ENCODE results near the gene NOL3. TPM values are rescaled to one million over a fixed set of nuclear protein-coding genes. Genes with fewer than 3 reads are reported as not detected.

NOL3 gene
- total and polyA plus RNA-seq, 3 donors from 2014 or later = 11.8 to 34.9 (median 16.2) TPM

DNA sequence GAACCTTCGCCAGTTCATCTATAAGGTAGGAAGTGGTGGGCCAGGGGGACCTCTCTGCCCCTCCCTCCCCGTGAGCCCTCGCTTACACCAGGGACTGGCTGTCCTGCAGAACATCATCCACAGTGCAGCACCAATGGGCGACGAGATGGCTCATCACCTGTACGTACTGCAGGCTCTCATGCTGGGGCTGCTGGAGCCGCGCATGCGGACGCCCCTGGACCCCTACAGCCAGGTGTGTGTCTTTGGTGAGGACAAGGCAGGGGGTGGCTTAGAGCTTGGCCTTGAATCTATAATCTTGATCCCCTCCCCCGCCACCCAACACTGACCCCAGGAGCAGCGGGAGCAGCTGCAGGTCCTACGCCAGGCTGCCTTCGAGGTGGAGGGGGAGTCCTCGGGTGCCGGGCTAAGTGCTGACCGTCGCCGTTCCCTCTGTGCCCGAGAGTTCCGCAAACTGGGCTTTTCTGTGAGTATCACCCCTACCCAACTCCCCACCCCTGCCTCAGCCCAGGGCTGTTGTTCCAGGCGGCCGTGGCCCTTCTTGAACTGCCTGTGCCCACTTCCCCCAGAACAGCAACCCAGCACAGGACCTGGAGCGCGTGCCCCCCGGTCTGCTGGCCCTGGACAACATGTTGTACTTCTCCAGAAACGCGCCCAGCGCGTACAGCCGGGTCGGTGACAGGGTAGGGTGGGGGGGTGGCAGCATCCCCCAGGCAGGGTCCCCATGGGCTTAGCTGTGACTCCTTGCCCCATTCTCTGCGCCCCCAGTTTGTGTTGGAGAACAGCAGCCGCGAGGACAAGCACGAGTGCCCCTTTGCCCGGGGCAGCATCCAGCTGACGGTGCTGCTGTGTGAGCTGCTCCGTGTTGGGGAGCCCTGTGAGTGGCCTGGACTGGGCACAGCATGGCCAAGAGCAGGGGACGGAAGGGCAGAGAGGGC, 31.3 kb downstream of the NOL3 start:
- DNase-seq = no peak

DNA sequence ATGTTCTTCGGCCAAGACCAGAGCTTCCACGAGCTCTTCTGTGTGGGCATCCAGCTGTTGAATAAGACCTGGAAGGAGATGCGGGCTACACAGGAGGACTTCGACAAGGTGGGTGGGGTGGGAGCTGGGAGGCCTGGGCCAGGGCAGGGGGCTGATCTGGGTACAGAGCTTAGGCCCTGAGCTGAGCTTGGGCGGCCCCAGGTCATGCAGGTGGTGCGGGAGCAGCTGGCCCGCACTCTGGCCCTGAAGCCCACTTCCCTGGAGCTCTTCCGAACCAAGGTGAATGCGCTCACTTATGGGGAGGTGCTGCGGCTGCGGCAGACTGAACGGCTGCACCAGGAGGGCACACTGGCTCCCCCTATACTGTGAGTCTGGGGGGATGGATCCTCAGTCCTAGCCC, 32.1 kb downstream of the NOL3 start:
- intact Hi-C loops (cut with DNase I; ENCODE audit: low total_unique reads) = no loop called here
- Histone ChIP-seq H3K27ac (no peak overlapping the region), H3K9me3 (no peaks in the 10 kb centered on the region), H3K4me1 (peaks cover 23% of the 10 kb centered on the region), H3K4me3 (no peak overlapping the region), H3K27me3 (no peaks in the 10 kb centered on the region), H3K36me3 (ENCODE audit: low read depth, missing control alignments) (no peaks in the 10 kb centered on the region)
- no peak for TF ChIP-seq POLR2A (IDR thresholded peaks at IDR 0.05)
- TF ChIP-seq, protein P1, sequence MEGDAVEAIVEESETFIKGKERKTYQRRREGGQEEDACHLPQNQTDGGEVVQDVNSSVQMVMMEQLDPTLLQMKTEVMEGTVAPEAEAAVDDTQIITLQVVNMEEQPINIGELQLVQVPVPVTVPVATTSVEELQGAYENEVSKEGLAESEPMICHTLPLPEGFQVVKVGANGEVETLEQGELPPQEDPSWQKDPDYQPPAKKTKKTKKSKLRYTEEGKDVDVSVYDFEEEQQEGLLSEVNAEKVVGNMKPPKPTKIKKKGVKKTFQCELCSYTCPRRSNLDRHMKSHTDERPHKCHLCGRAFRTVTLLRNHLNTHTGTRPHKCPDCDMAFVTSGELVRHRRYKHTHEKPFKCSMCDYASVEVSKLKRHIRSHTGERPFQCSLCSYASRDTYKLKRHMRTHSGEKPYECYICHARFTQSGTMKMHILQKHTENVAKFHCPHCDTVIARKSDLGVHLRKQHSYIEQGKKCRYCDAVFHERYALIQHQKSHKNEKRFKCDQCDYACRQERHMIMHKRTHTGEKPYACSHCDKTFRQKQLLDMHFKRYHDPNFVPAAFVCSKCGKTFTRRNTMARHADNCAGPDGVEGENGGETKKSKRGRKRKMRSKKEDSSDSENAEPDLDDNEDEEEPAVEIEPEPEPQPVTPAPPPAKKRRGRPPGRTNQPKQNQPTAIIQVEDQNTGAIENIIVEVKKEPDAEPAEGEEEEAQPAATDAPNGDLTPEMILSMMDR (IDR thresholded peaks at IDR 0.05) = no peak
- 68 to 94% methylated on average over 3 to 12 of the region's 12 CpGs for WGBS, 2 donors
- no peak for DNase-seq

More for the DNA sequence above, 31.3 kb downstream of the NOL3 start:
- Histone ChIP-seq H3K4me3 (no peak overlapping the region), H3K4me1 (peaks cover 17% of the 10 kb centered on the region), H3K27me3 (no peaks in the 10 kb centered on the region), H3K27ac (no peak overlapping the region), H3K36me3 (ENCODE audit: low read depth, missing control alignments) (no peaks in the 10 kb centered on the region), H3K9me3 (no peaks in the 10 kb centered on the region)
- intact Hi-C loops (cut with DNase I; ENCODE audit: low total_unique reads) = no loop called here
- 94 to 96% methylated on average over 18 to 40 of the region's 40 CpGs for WGBS, 2 donors
- TF ChIP-seq, protein P1 (IDR thresholded peaks at IDR 0.05) = no peak
- no peak for TF ChIP-seq POLR2A (IDR thresholded peaks at IDR 0.05)

DNA sequence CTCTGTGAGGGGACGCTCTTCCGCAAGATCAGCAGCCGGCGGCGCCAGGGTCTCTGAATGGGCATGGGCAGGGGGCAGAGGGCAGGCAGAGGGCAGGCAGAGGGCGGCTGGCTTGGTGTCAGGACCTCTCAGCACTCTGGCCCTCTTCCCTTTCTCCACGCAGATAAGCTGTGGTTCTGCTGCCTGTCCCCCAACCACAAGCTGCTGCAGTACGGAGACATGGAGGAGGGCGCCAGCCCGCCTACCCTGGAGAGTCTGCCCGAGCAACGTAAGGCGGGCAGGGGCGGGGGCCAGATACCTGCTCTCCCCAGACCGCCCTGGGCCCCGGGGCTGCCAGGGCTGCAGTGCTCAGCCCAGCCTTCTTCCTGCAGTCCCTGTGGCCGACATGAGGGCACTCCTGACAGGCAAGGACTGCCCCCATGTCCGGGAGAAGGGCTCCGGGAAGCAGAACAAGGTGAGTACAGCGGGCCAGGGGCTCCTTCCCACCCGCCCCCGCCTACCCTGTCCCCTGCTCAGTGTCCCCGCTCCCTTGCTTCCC, 32.7 kb downstream of the NOL3 start:
- Histone ChIP-seq H3K36me3 (ENCODE audit: low read depth, missing control alignments) (no peaks in the 10 kb centered on the region), H3K4me3 (no peak overlapping the region), H3K9me3 (no peaks in the 10 kb centered on the region), H3K27me3 (no peaks in the 10 kb centered on the region), H3K27ac (no peak overlapping the region), H3K4me1 (peaks cover 25% of the 10 kb centered on the region)
- TF ChIP-seq, protein P1 (IDR thresholded peaks at IDR 0.05) = no peak
- no peak for TF ChIP-seq POLR2A (IDR thresholded peaks at IDR 0.05)
- intact Hi-C loops (cut with DNase I; ENCODE audit: low total_unique reads) = no loop called here
- 94 to 95% methylated on average over 11 to 23 of the region's 23 CpGs for WGBS, 2 donors
- DNase-seq = no peak

DNA sequence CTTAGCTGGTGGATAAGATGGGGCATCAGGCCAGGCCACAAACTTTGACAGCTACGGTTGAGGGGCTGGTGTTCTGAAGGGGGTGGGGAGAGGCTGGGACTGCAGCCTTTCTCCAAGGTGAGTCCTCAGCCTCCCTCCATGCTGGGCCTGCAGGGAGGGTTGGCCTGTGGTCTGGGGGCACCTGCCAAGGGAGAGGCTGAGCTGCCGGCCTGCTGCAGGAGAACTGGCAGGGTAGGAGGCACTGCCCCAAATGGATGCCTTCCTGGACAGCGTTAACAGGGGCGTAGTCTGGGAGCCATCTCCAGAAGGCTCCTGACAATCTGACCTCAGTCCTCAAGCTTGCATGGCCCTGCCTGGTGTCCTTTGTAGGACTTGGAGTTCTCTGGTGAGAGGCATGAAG, 33.7 kb downstream of the NOL3 start:
- Histone ChIP-seq H3K27me3 (no peaks in the 10 kb centered on the region), H3K27ac (no peak overlapping the region), H3K36me3 (ENCODE audit: low read depth, missing control alignments) (no peaks in the 10 kb centered on the region), H3K4me3 (no peak overlapping the region), H3K4me1 (peaks cover 17% of the 10 kb centered on the region), H3K9me3 (no peaks in the 10 kb centered on the region)
- TF ChIP-seq, protein P1 (IDR thresholded peaks at IDR 0.05) = no peak
- TF ChIP-seq POLR2A (IDR thresholded peaks at IDR 0.05) = no peak
- DNase-seq = no peak
- intact Hi-C loops (cut with DNase I; ENCODE audit: low total_unique reads) = no loop called here
- WGBS, 2 donors = 76 to 84% methylated on average over 3 to 4 of the region's 4 CpGs
